OCI-LY1 (cell line): ENCODE data around the gene CNDP1.

Source experiments
- H2AFZ ChIP-seq: fragments of 200-600 bp; sonication (generic), shearing (Covaris generic); 2 replicates; pipeline ENCODE4 v1.6.0; 2014; ENCODE audit warnings: antibody characterized with exemption, mild to moderate bottlenecking, low read length
- H3F3A ChIP-seq: fragments of 200-600 bp; sonication (generic), shearing (Covaris generic); 2 replicates; pipeline ENCODE4 v1.6.0; 2014; ENCODE audit warnings: mild to moderate bottlenecking, antibody characterized with exemption, low read length, moderate library complexity; ENCODE audit not compliant: insufficient read depth
- H3K27ac ChIP-seq: fragments of 200-600 bp; sonication (generic); 2 replicates; pipeline ENCODE4 v1.5.1; 2014; ENCODE audit warnings: low read length, mixed run types, mild to moderate bottlenecking, low read depth; ENCODE audit not compliant: poor library complexity, severe bottlenecking
- H3K27me3 ChIP-seq: fragments of 200-600 bp; sonication (generic); 2 replicates; pipeline ENCODE4 v1.6.0; 2014; ENCODE audit warnings: antibody characterized with exemption, mild to moderate bottlenecking, low read length, moderate library complexity; ENCODE audit not compliant: insufficient read depth
- H3K36me3 ChIP-seq: fragments of 200-600 bp; sonication (generic); 2 replicates; pipeline ENCODE4 v1.6.1; 2014; ENCODE audit warnings: mild to moderate bottlenecking, antibody characterized with exemption, low read length, moderate library complexity, mixed read lengths; ENCODE audit not compliant: insufficient read depth
- H3K4me1 ChIP-seq: fragments of 200-600 bp; sonication (generic); 2 replicates; pipeline ENCODE4 v1.5.1; 2014; ENCODE audit warnings: mild to moderate bottlenecking, low read length, moderate library complexity; ENCODE audit not compliant: insufficient read depth, severe bottlenecking
- H3K4me2 ChIP-seq: fragments of 200-600 bp; sonication (generic), shearing (Covaris generic); 2 replicates; pipeline ENCODE4 v1.6.1; 2014; ENCODE audit warnings: low read length
- H3K4me3 ChIP-seq: fragments of 200-600 bp; sonication (generic); 2 replicates; pipeline ENCODE4 v1.5.1; 2014; ENCODE audit warnings: low read length, low read depth, mild to moderate bottlenecking, mixed read lengths; ENCODE audit not compliant: poor library complexity, severe bottlenecking
- H3K79me2 ChIP-seq: fragments of 200-600 bp; shearing (Covaris generic); 2 replicates; pipeline ENCODE4 v1.6.1; 2016; ENCODE audit warnings: mixed run types, low read length, mixed read lengths; ENCODE audit not compliant: insufficient read depth
- H3K9ac ChIP-seq: fragments of 200-600 bp; sonication (generic), shearing (Covaris generic); 2 replicates; pipeline ENCODE4 v1.6.1; 2014; ENCODE audit warnings: mild to moderate bottlenecking, low read length, mixed read lengths
- H3K9me2 ChIP-seq: fragments of 200-600 bp; sonication (generic), shearing (Covaris generic); 2 replicates; pipeline ENCODE4 v1.6.1; 2014; ENCODE audit warnings: low read depth, mild to moderate bottlenecking, low read length, mixed read lengths
- H3K9me3 ChIP-seq: fragments of 200-600 bp; shearing (Covaris generic); 2 replicates; pipeline ENCODE4 v1.6.1; 2014; ENCODE audit warnings: low read length, mixed read lengths
- H4K20me1 ChIP-seq: fragments of 200-600 bp; sonication (generic), shearing (Covaris generic); 2 replicates; pipeline ENCODE4 v1.6.0; 2016; ENCODE audit warnings: mild to moderate bottlenecking, low read length; ENCODE audit not compliant: insufficient read depth
- EZH2 ChIP-seq: fragments of 200-600 bp; sonication (generic), shearing (Covaris generic); IDR thresholded peaks from 2 replicates; pipeline ENCODE4 v1.8.0; 2017; ENCODE audit warnings: borderline replicate concordance, mixed run types, mild to moderate bottlenecking, antibody characterized with exemption, low read length, moderate library complexity, mixed read lengths
- TF ChIP-seq, protein P1 (sequence below): fragments of 200-600 bp; sonication (generic), shearing (Covaris generic); IDR thresholded peaks from 2 replicates; pipeline ENCODE4 v1.5.1; 2017; ENCODE audit warnings: mild to moderate bottlenecking, antibody characterized with exemption, low read length, moderate library complexity, mixed read lengths

CNDP1 gene

DNA sequence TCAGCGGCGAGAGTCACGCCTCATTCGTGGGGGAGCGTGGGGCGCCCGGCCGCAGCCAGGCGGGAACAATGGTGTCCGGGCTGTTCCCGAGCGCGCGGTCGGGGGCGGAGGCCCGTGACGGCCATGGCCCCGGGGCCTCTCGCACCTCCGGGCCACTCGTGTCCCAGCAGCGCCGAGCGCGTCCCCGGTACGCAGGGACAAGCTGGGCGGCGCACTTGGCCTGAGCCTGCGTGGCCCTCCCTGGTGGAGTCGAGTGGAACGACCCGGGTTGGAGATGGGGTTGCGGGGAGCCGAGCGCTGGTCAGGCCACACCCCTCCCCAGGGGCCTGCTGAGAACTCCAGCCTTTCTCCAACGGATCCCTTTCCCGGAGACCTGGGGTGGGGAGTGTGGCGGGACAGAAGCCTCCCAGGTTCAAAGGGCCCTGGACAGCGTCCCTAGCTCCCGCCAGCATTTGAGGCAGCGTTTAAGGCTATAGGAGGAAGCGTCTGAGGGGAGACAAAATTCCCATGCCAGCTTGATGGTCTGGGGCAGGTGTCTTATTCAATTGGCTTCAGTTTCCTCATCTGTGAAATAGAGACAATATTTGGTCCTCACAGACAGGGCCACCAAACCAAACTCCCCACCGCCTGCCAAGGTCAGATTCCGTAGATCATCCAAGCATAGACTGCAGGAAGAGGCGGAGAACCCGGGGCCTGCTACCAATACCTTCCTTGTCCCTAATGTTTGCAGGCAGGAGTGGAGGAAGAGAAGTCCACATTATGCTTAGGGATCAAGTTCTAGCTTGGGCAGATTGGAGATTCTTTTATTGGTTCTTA lies 37.6 kb upstream of the CNDP1 start:
- peaks cover 6% of the 10 kb centered on the region; the same call in 1 of the 2 replicates for H3K79me2 ChIP-seq
- H3K9me2 ChIP-seq, result no peaks in the 10 kb centered on the region
- 0 out of 2 replicates have a peak, but pooled peaks cover 10% of the 10 kb centered on the region for H3F3A ChIP-seq
- H4K20me1 ChIP-seq, result no peaks in the 10 kb centered on the region
- H3K36me3 ChIP-seq, result peaks cover 8% of the 10 kb centered on the region; the same call in 1 of the 2 replicates
- H3K27me3 ChIP-seq, result no peaks in the 10 kb centered on the region; the same call in 1 of the 2 replicates
- TF ChIP-seq, protein P1, sequence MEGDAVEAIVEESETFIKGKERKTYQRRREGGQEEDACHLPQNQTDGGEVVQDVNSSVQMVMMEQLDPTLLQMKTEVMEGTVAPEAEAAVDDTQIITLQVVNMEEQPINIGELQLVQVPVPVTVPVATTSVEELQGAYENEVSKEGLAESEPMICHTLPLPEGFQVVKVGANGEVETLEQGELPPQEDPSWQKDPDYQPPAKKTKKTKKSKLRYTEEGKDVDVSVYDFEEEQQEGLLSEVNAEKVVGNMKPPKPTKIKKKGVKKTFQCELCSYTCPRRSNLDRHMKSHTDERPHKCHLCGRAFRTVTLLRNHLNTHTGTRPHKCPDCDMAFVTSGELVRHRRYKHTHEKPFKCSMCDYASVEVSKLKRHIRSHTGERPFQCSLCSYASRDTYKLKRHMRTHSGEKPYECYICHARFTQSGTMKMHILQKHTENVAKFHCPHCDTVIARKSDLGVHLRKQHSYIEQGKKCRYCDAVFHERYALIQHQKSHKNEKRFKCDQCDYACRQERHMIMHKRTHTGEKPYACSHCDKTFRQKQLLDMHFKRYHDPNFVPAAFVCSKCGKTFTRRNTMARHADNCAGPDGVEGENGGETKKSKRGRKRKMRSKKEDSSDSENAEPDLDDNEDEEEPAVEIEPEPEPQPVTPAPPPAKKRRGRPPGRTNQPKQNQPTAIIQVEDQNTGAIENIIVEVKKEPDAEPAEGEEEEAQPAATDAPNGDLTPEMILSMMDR, result no peak
- TF ChIP-seq EZH2, result no peak
- H3K4me2 ChIP-seq, result peak overlapping the region; percentile 87
- no peaks in the 10 kb centered on the region for H3K9me3 ChIP-seq
- H3K27ac ChIP-seq, result peak overlapping the region; percentile 95
- peak overlapping the region; percentile 87 for H3K4me3 ChIP-seq
- no peak overlapping the region for H2AFZ ChIP-seq
- peaks cover 47% of the 10 kb centered on the region for H3K4me1 ChIP-seq
- peak overlapping the region; percentile 79 for H3K9ac ChIP-seq

DNA sequence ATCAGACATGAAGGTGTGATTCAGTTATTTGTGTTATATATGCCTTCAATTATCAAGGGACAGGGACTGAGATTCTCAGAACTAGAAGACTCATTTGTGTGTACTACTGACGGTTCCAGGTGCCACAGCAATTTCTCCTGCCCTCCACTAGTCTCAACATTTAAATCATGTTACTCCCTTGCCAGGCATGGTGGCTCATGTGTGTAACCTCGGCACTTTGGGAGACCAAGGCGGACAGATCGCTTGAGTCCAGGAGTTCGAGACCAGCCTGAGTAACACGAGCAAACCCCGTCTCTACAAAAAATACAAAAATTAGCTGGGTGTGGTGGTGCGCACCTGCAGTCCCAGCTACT lies 37.0 kb upstream of the CNDP1 start:
- Histone ChIP-seq H3K79me2 (peaks cover 6% of the 10 kb centered on the region; the same call in 1 of the 2 replicates), H3K9me3 (no peaks in the 10 kb centered on the region), H3K4me1 (peaks cover 50% of the 10 kb centered on the region), H3K4me3 (peak overlapping the region; percentile 87), H4K20me1 (no peaks in the 10 kb centered on the region), H3K4me2 (peak overlapping the region; percentile 87), H2AFZ (no peak overlapping the region), H3K9me2 (no peaks in the 10 kb centered on the region), H3F3A (0 out of 2 replicates have a peak, but pooled peaks cover 10% of the 10 kb centered on the region), H3K9ac (peak overlapping the region; percentile 79), H3K36me3 (peaks cover 14% of the 10 kb centered on the region; the same call in 1 of the 2 replicates), H3K27me3 (no peaks in the 10 kb centered on the region; the same call in 1 of the 2 replicates), H3K27ac (peak overlapping the region; percentile 95)
- TF ChIP-seq, protein P1, result no peak
- no peak for TF ChIP-seq EZH2

GRCh38 chr18:74497778-74498177 lies 36.5 kb upstream of the CNDP1 start:
- Histone ChIP-seq H3K9me2 (no peaks in the 10 kb centered on the region), H4K20me1 (no peaks in the 10 kb centered on the region), H3K4me1 (peaks cover 50% of the 10 kb centered on the region), H3K9ac (no peak overlapping the region), H3K4me3 (peak overlapping the region; percentile 87), H2AFZ (no peak overlapping the region), H3K79me2 (peaks cover 6% of the 10 kb centered on the region; the same call in 1 of the 2 replicates), H3K36me3 (peaks cover 19% of the 10 kb centered on the region; the same call in 1 of the 2 replicates), H3K27ac (peak overlapping the region; percentile 95), H3K4me2 (peak overlapping the region; percentile 87), H3K27me3 (no peaks in the 10 kb centered on the region), H3F3A (0 out of 2 replicates have a peak, but pooled peaks cover 10% of the 10 kb centered on the region), H3K9me3 (no peaks in the 10 kb centered on the region)
- TF ChIP-seq EZH2, result no peak
- TF ChIP-seq, protein P1, result no peak
